Activated CD8-positive, alpha-beta memory T cell treated with anti-CD3 and anti-CD28 coated beads, Interleukin-2, amount 10 ng/mL, durations not matched to agents 7 days and 5 days (primary cell): ENCODE results near the gene CCDC88A. TPM values are rescaled to one million over a fixed set of nuclear protein-coding genes. Genes with fewer than 3 reads are reported as not detected.
A peak's percentile ranks its signal among the peaks of the same experiment; 100 is the strongest.
"Not testable (repeated sequence)": the region's sequence is repeated elsewhere in the genome, so short reads cannot be mapped to it uniquely, and the experiment has no call there.

Experiments used
- ATAC-seq: fragments of 150-1000 bp; cut with Tn5 transposase; one replicate; pipeline ENCODE4 v1.10.0; 2021; ENCODE audit warnings: moderate library complexity
- CTCF ChIA-PET: fragments of 350-600 bp; sonication (Branson Sonifier 250); formaldehyde crosslinking; loops from one replicate; lab custom pipeline; 2021; ENCODE audit warnings: antibody characterized with exemption; lab: Charles Lee
- DNase-seq: peaks from one replicate; pipeline ENCODE4 v3.0.0-alpha.2; 2020
- H3K27ac Mint-ChIP-seq: one replicate; pipeline ENCODE4 v1.8.0; 2021; ENCODE audit warnings: mild to moderate bottlenecking, mixed read lengths
- H3K27me3 Mint-ChIP-seq: one replicate; pipeline ENCODE4 v1.8.0; 2021; ENCODE audit warnings: mixed read lengths
- H3K36me3 Mint-ChIP-seq: one replicate; pipeline ENCODE4 v1.8.0; 2021; ENCODE audit warnings: mild to moderate bottlenecking, mixed read lengths
- H3K4me1 Mint-ChIP-seq: one replicate; pipeline ENCODE4 v1.8.0; 2021; ENCODE audit warnings: mixed read lengths
- H3K4me3 Mint-ChIP-seq: one replicate; pipeline ENCODE4 v1.8.0; 2021; ENCODE audit warnings: mild to moderate bottlenecking, moderate library complexity, mixed read lengths
- H3K9me3 Mint-ChIP-seq: one replicate; pipeline ENCODE4 v1.8.0; 2022; ENCODE audit warnings: low read depth, mixed read lengths
- total RNA-seq, 2 experiments: library from RNA; stranded (reverse); gene quantifications; one replicate each; pipeline ENCODE4 v1.2.3, GENCODE V29; 2021

The CCDC88A gene
- total RNA-seq, 2 experiments from 2014 or later = 10.9 to 15.9 TPM

- not testable (repeated sequence) for H3K4me3 Mint-ChIP-seq, DNase-seq, H3K36me3 Mint-ChIP-seq, ATAC-seq, H3K9me3 Mint-ChIP-seq, H3K27me3 Mint-ChIP-seq, H3K27ac Mint-ChIP-seq
- peaks cover 22% of the 10 kb centered on the region for H3K4me1 Mint-ChIP-seq
- CTCF ChIA-PET = interaction anchor here (0.8 to 1.2 kb wide), 2 partner anchors 11 kb away, joined by 4 read pairs; no protein-coding TSS in a partner anchor
Measured at GRCh38 chr2:55280851-55281546, 138.7 kb downstream of the CCDC88A start.

GRCh38 chr2:55279859-55280424 is 139.7 kb downstream of the CCDC88A start:
- H3K27ac Mint-ChIP-seq, DNase-seq, ATAC-seq, H3K36me3 Mint-ChIP-seq, H3K27me3 Mint-ChIP-seq, H3K4me3 Mint-ChIP-seq, H3K9me3 Mint-ChIP-seq, CTCF ChIA-PET: not testable (repeated sequence)
- peaks cover 22% of the 10 kb centered on the region for H3K4me1 Mint-ChIP-seq

DNA sequence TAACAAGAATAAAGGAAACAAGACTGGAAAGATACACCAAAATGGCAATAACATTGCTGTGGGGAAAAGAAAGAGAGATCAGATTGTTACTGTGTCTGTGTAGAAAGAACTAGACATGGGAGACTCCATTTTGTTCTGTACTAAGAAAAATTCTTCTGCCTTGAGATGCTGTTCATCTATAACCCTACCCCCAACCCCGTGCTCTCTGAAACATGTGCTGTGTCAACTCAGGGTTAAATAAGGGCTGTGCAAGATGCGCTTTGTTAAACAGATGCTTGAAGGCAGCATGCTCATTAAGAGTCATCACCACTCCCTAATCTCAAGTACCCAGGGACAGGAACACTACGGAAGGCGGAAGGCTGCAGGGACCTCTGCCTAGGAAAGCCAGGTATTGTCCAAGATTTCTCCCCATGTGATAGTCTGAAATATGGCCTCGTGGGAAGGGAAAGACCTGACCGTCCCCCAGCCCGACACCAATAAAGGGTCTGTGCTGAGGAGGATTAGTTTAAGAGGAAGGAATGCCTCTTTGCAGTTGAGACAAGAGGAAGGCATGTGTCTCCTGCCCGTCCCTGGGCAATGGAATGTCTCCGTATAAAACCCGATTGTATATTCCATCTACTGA is 140.3 kb downstream of the CCDC88A start:
- H3K9me3 Mint-ChIP-seq, H3K4me3 Mint-ChIP-seq, ATAC-seq, H3K36me3 Mint-ChIP-seq, CTCF ChIA-PET, H3K27ac Mint-ChIP-seq, H3K27me3 Mint-ChIP-seq, DNase-seq: not testable (repeated sequence)
- H3K4me1 Mint-ChIP-seq = peaks cover 22% of the 10 kb centered on the region

DNA sequence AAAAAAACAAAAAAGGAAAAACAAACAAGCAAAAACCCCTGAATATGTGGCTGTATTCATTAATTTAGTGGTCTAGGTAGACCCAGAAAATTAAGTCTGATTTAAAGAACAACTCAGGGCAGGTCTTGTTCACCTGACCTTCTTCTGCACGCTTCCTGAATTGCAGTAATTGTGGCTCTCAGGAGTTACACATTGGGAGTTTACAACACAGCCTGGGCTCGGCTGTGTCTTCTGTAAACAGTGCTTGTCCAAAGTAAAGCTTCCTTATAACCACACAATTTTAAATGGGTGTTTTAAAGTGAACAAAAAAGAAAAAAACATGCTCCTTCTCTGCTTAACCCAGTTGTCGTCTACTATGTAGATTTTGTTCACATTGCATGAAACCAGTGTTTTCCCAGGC is 142.3 kb downstream of the CCDC88A start:
- Mint-ChIP-seq H3K27me3 (peaks cover 3% of the 10 kb centered on the region), H3K27ac (no peak overlapping the region), H3K9me3 (no peaks in the 10 kb centered on the region), H3K4me1 (peaks cover 7% of the 10 kb centered on the region), H3K4me3 (no peak overlapping the region), H3K36me3 (no peaks in the 10 kb centered on the region)
- ATAC-seq = no peak
- CTCF ChIA-PET = no interaction called here
- no peak for DNase-seq

GRCh38 chr2:55274346-55274745 is 145.3 kb downstream of the CCDC88A start:
- H3K4me3 Mint-ChIP-seq, CTCF ChIA-PET, DNase-seq: not testable (repeated sequence)

GRCh38 chr2:55269645-55269990 is 150.0 kb downstream of the CCDC88A start:
- ATAC-seq = no peak
- Mint-ChIP-seq H3K36me3 (peaks cover 2% of the 10 kb centered on the region), H3K4me1 (peaks cover 19% of the 10 kb centered on the region), H3K27me3 (peaks cover 3% of the 10 kb centered on the region), H3K4me3 (peak overlapping the region; percentile 92), H3K9me3 (no peaks in the 10 kb centered on the region), H3K27ac (peak overlapping the region; percentile 92)
- CTCF ChIA-PET = interaction anchor here (1.0 to 1.4 kb wide), 2 partner anchors 12 to 37 kb away, joined by 3 to 4 read pairs; partner anchors contain the start of genes CLHC1 and RPS27A
- DNase-seq = no peak

More at GRCh38 chr2:55274346-55274745, 145.3 kb downstream of the CCDC88A start:
- not testable (repeated sequence) for H3K36me3 Mint-ChIP-seq, H3K27ac Mint-ChIP-seq, ATAC-seq, H3K9me3 Mint-ChIP-seq, H3K27me3 Mint-ChIP-seq
- H3K4me1 Mint-ChIP-seq = peaks cover 13% of the 10 kb centered on the region

DNA sequence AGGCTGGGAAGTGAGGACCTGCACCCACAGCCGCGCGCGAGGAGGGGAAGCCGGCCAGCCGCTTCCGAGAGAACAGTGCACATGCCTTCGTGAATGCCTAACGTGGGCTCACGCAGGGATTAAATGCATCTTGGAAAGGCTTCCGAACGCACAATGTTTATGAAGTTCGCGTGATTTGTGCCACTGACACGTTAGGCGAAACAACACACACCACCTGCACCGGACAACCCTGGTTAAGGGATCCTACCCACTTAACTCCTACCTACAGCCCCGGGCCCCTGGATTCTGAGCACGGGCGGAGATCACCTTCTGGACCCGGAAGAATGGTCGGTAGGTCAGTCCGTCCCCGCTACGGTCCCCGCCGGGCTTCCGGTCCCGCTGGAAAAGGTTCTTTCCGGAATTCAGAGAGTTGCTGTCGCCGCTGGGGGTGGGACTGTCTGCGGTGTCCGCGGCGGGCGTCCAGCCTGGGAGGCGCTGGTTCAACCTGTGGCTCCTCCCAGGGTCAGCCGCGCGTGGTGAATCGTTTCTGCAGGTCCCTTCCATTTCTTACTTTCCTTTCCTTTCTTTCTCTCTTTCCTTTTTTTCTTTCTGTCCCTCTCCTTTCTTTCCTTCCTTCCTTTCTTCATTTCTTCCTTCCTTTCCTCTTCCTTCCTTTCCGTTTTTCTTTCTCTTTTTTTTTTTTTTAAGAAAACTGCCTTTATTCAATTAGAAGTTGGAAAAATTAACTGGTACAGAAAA is 150.6 kb downstream of the CCDC88A start, which contains the start of gene MTIF2:
TSS of gene MTIF2 (minus strand) at position 325 of the 738 bp plus-strand sequence. CDS start 5,373 bp downstream, outside the sequence.
- H3K27me3 Mint-ChIP-seq = peaks cover 3% of the 10 kb centered on the region
- H3K9me3 Mint-ChIP-seq = no peaks in the 10 kb centered on the region
- CTCF ChIA-PET = interaction anchor here (1.4 kb wide), 1 partner anchor 13 kb away, joined by 4 read pairs; no protein-coding TSS in a partner anchor
- H3K4me1 Mint-ChIP-seq = peaks cover 19% of the 10 kb centered on the region
- peaks cover 6% of the 10 kb centered on the region for H3K36me3 Mint-ChIP-seq
- DNase-seq = peak; percentile 94
- ATAC-seq = peak; percentile 98
- H3K27ac Mint-ChIP-seq = peak within 1 kb of the TSS; percentile 92
- peak within 1 kb of the TSS; percentile 92 for H3K4me3 Mint-ChIP-seq

GRCh38 chr2:55268288-55268906 is 151.3 kb downstream of the CCDC88A start:
- peak overlapping the region; percentile 92 for H3K27ac Mint-ChIP-seq
- H3K4me3 Mint-ChIP-seq = peak overlapping the region; percentile 92
- no peaks in the 10 kb centered on the region for H3K9me3 Mint-ChIP-seq
- no peak for ATAC-seq
- H3K36me3 Mint-ChIP-seq = peaks cover 11% of the 10 kb centered on the region
- DNase-seq = no peak
- peaks cover 19% of the 10 kb centered on the region for H3K4me1 Mint-ChIP-seq
- CTCF ChIA-PET = no interaction called here
- H3K27me3 Mint-ChIP-seq = peaks cover 3% of the 10 kb centered on the region

DNA sequence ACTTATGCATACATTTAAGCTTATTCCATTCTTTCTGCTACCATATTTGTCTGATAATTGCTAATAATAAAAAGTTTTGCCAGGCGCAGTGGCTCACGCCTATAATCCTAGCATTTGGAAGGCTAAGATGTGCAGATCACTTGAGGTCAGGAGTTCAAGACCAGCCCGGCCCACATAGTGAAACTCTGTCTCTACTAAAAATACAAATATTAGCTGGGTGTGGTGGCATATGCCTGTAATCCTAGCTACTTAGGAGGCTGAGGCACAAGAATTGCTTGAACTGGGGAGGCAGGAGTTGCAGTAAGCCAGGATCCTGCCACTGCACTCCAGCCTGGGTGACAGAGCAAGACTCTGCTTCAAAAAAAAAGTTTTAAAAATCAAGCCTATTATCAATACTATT is 160.1 kb downstream of the CCDC88A start:
- ATAC-seq, H3K4me1 Mint-ChIP-seq, H3K27me3 Mint-ChIP-seq, H3K9me3 Mint-ChIP-seq, DNase-seq, H3K27ac Mint-ChIP-seq, H3K4me3 Mint-ChIP-seq: not testable (repeated sequence)
- CTCF ChIA-PET = interaction anchor here (0.8 kb wide), 2 partner anchors 27 to 555 kb away, joined by 3 read pairs; partner anchors contain the start of genes CLHC1 and RPS27A
- H3K36me3 Mint-ChIP-seq = peaks cover 24% of the 10 kb centered on the region

- Mint-ChIP-seq H3K9me3 (no peaks in the 10 kb centered on the region), H3K27ac (no peak overlapping the region), H3K36me3 (peaks cover 29% of the 10 kb centered on the region), H3K27me3 (no peaks in the 10 kb centered on the region), H3K4me3 (no peak overlapping the region), H3K4me1 (peaks cover 6% of the 10 kb centered on the region)
- ATAC-seq (no peak), DNase-seq (no peak)
- CTCF ChIA-PET = interaction anchor here (1.5 kb wide), 1 partner anchor 11 kb away, joined by 4 read pairs; no protein-coding TSS in a partner anchor
Measured at GRCh38 chr2:55252832-55253231, 166.8 kb downstream of the CCDC88A start.

GRCh38 chr2:55247025-55247424 is 172.6 kb downstream of the CCDC88A start:
- no peak for ATAC-seq
- DNase-seq = no peak

GRCh38 chr2:55245411-55245810 is 174.2 kb downstream of the CCDC88A start:
- Mint-ChIP-seq H3K4me3 (no peak overlapping the region), H3K27me3 (no peaks in the 10 kb centered on the region), H3K9me3 (no peaks in the 10 kb centered on the region), H3K27ac (no peak overlapping the region), H3K4me1 (peaks cover under 1% of the 10 kb centered on the region), H3K36me3 (peaks cover 20% of the 10 kb centered on the region)
- DNase-seq (no peak), ATAC-seq (no peak)
- CTCF ChIA-PET = no interaction called here

More at GRCh38 chr2:55247025-55247424, 172.6 kb downstream of the CCDC88A start:
- Mint-ChIP-seq H3K9me3 (no peaks in the 10 kb centered on the region), H3K4me1 (peaks cover 6% of the 10 kb centered on the region), H3K36me3 (peaks cover 23% of the 10 kb centered on the region), H3K4me3 (no peak overlapping the region), H3K27me3 (no peaks in the 10 kb centered on the region), H3K27ac (no peak overlapping the region)
- CTCF ChIA-PET = no interaction called here
